Measurements from ENCODE around the gene MYO5A.
"Not testable (repeated sequence)": the region's sequence is repeated elsewhere in the genome, so short reads cannot be mapped to it uniquely, and the experiment has no call there.

The MYO5A gene

DNA sequence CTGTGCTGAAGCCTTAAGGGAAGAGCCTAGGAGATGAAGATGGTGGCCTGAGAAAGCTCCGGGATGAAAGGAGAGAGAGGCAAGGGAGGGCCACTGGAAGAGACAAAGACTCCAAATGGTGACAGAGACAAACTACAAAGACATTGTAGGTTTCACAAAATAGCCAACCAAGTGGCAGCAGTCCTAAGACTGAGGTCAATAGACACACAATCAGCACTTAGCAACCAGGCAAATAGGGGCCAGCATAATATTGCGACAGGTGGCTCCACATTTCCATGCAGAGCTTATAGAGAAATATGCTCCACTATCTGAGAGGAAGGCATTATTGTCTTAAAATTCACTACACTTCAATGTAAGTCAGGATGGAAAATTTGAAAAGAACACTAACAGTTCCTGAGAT lies 211.0 kb downstream of the MYO5A start:
- no peak for DNase-seq

DNA sequence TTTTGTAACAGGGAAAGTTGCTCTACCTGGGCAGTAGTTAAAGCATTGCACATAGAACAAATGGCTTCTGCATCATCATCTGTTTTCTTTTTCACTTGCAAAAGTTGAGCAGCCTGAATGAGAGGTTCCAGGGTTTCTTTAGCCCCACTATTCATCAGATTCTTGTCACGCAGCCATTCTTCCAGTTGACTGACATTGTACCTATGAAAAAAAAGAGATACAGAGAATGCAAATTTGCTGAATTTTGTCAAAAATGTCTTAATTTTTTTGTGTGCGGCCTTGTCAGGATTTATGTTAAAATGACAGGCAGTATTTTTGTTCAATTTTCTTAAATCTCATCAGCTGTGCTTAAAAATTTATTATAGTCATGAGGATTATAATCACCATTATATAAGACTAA lies 211.7 kb downstream of the MYO5A start:
- DNase-seq = no peak

DNA sequence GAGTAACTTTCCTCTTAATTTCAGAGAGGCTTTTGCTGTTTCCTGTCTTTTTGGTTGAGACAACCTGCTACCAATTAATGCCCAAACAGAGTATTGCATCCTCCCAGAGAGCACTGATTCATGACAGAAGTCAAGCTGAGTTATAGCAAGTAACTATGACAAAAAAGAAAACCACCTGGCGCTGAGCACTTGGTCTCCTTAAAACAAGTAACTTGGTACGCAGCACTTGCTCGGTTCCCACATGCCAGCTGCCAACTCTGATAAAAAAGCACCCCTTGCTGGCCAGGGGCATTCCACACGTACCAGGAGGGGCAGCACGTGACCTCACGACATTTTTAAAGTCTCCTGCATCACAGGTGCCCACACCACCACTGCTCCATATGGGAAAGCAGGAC lies 219.5 kb downstream of the MYO5A start:
- no peak for DNase-seq

DNA sequence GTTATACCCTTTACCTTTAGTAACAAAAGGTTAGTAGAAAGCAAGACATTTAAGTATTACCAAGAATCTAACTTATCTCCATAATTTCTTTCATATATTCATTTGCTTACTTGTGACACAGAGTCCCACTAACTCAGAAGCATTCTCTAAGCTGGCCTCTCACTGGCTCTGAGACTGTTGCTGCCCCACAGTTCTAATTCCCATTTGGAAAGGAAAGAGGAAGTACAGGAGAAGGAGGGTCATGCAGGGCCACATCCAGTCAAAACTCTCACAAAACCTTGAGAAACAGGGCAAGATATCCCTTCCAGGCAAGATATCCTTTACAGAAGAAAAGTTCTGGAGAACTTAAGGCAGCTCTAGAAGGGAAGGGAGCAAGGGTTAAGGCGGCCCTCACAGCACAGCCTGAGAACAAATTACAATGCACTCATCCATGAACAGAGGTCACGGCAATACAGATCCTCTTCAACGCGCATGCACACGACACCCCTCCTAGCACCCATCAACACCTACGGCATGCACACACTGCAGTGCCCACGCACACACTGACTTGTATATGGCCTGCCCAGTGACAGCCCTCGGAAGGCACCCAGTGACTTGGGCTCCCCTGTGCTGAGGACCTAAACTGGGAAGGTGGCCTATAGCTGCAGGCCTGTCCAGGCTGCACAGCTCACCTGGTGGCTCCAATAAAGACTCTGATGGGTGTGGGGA lies 220.1 kb downstream of the MYO5A start:
- DNase-seq = no peak

DNA sequence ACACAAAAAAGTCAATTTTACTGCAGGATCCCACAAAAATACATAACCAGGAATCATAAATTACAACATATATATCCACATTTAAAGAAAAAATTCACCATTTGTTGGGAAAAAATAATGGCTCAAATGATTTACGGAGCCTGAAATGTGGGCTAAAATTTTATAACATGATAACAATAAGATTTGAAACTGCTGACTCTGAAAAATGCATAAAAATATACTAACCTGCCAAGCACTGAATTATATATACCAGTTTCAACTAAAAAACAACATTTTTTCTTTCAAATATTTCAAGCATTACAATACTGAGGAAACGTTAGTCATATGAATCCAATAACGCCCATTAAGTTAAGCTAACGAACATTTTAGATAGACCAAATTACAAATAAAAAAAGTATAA lies 220.8 kb downstream of the MYO5A start:
- DNase-seq = no peak

DNA sequence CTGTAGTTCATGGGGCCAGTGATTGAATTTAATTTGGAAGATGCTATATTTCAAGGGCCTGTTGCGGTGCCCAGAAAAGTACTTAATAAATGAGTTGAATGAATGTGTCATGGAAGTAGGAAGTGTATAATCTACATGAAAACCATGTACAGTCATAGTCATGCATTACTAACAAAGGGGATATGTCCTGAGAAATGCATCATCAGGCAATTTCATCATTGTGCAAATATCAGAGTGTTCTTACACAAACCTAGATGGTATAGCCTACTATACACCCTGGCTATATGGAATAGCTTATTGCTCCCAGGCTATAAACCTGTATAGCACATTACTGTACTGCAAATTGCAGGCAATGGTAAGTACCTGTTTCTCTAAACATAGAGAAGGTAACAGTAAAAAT lies 222.4 kb downstream of the MYO5A start:
- DNase-seq = no peak

DNA sequence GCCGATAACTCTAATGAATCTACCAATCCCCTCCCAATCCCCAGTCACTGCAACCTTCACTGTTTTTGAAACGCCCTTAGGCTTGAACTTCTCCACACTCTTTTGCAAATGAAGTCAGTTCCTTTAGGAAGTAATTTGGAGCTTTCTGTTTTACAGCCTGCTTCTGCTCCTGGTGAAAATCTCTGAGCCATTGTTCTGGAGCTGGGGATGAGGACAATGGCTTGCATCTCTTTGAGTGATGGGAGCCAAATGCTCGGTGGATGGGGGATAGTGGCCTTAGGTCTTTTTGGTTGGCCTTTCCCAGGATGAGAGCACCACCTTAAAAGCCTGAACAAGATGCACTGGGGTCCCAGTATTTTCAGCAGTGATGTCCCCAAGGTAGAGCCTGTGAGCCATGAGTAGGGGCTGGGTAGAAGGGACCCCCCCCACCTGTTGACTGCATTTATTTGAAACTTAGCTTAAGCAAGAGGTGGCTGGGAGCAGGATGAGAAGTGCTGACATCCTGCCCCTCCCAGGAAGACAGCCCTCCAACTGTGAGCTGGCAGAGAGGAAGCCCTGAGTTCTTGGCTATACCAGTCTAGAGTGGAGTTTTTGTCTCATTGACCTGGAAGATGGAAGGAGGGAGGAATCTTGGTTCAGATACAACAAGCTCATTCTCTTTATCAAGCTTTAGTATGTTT lies 225.4 kb downstream of the MYO5A start:
- DNase-seq = no peak

DNA sequence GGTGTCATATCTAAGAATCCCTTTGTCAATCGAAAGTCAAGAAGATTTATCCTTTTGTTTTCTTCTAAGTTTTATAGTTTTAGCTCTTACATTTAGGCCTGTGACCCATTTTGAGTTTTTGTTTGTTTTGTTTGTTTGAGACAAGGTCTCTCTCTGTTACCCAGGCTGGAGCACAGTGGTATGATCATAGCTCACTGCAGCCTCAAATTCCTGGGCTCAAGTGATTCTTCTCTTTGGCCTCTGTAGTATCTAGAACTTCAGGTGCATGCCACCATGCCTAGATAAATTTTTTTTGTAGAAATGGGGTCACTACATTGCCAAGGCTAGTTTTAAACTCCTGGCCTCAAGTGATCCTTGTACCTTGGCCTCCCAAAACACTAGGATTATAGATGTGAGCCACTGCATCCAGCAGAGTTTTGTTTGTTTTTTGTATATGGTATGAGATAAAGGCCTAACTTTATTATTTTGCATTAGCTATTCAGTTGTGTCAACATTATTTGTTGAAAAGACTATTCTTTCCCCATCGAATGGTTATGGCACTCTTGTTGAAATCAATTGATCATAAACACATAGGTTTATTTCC lies 227.3 kb downstream of the MYO5A start:
- DNase-seq = no peak

DNA sequence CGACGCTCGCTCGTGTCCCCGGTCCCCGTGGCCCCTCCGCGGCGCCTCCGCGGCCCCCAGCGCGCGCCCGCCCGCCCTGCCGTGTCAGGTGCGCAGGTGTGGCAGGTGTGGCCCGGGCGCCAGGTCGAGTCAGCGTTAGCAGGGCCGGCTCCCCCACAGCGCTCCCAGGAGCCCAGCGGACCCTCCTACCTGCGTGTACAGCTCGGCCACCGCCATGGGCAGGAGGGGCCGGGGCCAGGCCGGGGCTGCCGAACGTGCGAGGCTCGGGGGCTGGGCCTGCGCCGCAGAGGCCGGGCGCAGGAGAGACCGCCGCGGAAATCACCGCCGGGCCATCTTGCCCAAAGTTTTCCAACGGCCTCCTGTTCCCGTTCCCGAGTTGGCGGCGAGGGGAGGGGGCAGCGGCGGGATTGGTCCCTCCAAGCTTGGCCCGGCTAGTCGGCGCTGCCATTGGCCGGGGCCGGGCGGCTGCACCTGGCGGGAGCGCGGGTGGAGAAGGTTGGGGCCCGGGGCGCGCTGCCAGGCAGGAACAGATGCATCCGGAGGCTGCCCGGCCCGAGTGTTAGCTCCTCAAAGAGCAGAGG lies 233.2 kb downstream of the MYO5A start, which contains the start of gene MYO5C:
Gene MYO5C (minus strand): TSS at position 384 of the 581 bp plus-strand sequence. CDS start 168 bp downstream, at position 216.
- DNase-seq = no peak

DNA sequence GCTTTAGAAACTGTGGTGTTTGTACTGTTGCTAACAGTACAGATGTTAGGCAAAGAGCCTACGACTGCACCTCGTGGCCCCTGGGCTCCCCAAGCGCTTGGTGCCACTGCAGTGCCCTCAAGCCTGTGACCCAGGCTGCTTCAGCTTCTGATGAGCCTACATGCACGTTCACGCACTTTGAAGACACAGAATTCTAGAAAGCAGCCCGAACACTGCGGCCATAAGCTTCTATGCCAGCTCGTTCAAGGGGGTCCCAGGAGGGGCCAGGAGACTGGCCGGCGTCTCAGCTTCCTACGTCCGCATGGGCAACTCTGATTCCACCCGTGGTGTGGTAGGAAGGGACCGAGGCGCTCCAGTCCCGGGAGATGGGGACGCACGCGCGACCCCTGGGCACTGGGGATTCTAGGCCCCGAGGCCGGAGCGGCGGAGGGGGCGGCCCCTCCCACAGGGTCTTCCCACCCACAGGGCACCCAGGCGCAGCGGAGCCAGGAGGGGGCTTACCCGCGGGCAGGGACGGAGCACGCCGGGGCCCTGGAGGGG lies 233.7 kb downstream of the MYO5A start:
- no peak for DNase-seq

DNA sequence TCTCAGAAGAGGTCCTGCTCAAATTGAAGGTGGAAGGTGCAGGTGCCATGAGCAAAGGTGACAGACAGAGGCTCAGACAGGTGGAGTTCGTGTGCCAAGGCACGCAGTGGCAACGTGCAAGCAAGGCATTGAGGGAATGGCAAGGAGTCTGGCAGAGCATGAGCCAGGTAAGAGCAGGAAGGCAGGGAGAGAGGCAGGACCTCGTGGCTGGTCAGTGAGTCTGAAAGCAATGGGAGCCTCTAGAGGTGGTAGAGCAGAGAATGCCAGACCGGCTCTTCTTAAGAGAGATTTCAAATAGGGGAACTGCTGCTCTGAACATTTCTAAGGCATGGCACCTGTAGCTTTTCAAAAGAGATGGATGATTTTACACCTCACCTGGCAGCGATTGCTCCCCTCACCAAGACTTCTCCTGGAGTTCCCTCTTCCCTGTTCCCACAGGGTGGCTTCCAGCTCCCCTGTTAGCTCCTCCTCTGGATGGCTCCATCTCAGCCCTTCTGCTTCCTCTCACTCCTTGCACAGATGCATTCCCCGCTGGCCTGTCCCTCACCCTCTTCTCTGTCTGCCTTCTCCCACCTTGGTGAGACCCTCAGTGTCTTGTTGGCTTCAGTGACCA lies 235.8 kb downstream of the MYO5A start:
- DNase-seq = no peak

DNA sequence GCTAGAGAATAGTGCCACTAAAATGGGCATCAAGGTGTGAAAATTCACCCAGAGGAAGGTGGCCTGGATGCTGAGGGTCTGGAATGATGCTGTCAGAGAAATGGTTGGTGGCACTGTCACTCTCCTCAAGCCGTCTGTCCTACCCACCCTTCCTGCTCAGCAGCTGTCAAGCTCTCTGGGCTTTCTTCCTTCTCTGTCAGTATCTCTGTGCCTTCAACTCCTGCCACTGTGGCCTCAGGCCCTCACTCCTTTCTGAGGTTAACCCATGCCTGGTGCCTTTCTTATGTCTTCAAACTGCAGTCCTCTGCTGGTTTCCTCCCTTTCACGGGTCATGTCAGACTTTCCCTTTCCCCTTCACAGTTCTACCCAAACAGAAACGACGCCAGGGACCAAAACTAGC lies 237.5 kb downstream of the MYO5A start:
- no peak for DNase-seq

DNA sequence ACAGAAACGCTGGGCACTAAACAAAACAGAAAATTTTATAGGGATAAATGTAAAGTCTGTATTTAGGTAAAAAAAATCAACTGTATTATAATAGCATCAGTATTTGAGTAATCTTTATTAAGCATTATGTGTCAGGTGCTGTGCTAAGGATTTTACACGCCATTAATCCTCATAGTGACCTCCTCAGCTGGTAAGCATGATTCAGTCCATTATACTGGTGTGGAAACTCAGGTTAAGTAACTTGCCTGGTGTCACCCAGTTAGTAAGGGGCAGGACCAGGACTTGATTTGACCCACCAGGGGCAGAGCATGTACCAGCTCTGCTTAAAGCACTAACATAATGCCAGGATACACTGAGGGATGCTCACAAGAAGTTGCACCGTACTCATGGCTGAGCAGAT lies 237.9 kb downstream of the MYO5A start:
- no peak for DNase-seq

DNA sequence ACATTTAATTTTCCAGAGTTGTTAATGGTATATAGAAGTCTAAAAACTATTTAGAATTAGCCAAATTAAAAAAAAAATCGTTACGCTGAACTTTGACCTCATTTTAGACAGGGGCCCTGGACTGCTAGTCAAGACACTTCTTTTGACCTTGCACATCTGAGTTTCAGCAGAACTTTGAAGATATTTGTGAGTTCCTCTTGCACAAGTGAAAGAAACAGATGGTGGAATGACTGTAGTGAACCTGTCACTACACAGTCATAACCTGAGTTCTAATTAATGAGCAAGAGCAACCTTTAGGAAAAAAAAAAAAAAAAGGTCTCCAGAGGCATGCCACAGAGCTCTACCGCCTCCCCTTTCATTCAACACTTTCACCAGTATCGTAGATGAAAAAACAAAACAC lies 238.4 kb downstream of the MYO5A start:
- no peak for DNase-seq

DNA sequence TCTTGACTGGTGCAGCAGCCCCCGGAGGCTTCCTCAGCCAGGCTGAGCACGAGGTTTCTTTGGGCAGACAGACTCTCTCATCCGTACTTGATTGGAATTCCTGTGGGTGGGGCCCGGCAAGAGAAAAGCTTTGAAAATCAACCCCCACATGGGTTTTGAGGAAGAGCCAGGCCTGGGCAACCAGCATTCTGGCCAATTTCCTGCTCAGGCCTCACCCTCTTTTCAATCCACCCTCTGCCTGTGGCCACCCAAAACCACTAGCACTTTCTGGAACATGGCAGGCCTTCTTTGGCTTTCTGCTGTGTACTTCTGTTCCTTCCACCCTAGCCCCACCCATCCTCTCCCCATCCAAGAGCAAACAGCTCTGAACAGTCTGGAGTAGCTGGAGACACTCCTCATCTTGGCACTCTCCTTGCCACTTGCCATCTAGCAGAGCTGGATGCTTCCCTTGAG lies 239.0 kb downstream of the MYO5A start:
- DNase-seq = no peak

DNA sequence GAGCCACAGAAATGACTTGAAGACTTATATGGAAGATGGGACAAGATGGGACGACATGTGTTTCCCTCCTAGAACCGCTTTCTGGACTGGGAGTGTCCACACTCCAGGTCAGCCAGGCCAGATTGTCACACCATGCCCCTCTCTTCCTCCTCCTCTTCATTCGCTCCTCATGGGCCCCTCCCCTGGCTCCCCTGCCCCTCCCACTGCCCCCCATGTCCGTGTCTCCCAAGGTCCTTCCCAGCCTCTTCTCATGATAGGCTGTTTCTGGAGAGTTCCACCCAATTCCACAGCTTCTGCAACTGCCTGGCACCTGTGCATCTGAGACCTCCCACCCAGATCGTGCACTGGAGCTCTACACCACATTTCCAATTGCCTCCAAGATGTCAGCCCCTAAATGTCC lies 239.7 kb downstream of the MYO5A start:
- DNase-seq = no peak

DNA sequence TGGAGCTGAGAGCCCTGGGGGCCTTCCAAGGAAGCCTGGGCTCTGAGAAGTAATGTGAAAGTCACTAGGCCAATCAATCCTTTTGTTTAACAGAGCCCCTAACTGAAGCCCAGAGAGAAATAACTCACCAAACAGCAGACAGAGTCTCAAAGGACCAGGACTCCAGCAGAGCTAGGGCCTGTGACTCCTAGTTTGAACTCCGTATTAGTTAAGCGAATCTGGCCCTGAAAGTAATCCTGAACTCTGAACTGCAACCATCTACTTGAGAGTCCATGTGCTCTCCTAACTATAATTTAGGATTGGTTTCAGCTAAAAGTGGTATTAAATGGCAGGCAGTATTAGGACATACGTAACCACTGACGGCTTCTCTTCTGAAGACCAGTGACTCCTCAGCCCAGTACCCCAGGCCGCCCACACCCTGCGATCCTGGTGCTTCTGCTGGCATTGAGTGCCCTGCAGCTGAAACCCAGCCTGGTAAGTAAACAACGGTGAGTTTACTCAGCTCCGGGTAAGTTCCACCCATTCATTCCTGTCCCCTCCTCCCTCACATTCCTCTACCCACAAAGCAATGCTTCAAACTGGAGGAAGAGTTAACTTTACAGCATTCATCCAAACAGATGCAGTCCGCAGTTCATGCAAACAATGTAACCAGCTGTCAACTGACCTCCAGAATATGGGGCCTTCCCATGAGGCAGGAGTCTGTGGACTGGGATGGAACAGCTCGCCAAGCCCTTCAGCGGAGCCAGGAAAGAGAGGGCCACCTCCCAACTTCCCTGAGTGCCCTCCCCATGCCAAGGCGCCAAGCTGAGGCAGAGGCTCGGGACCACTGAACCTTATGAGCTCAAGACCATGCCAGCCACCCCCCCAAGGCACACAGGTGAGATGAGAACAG lies 240.4 kb downstream of the MYO5A start:
- no peak for DNase-seq

DNA sequence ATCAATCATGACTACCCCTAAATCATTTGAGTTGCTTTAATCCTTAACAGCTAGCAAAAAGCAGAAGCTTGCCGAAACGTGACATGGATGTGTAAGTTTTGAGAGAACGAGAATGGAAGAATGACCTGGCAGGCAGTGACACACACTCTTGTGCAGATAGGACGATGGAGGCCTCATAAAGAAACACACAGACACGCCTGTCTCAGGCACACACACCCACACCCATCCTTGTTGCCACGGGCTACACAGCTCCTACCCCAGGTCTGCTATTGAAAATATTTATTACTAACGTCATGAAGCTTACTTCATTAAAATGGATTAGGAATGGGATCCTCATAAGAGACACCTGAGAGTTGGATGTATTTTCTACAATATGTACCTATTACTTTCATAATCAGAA lies 241.6 kb downstream of the MYO5A start:
- no peak for DNase-seq

DNA sequence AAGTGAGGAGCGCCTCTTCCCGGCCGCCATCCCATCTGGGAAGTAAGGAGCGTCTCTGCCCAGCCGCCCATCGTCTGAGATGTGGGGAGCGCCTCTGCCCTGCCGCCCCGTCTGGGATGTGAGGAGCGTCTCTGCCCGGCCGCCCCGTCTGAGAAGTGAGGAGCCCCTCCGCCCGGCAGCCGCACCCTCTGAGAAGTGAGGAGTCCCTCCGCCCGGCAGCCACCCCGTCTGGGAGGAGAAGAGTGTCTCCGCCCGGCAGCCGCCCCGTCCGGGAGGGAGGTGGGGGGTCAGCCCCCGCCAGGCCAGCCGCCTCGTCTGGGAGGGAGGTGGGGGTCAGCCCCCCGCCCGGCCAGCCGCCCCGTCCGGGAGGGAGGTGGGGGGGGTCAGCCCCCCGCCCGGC lies 242.7 kb downstream of the MYO5A start:
- not testable (repeated sequence) for DNase-seq

DNA sequence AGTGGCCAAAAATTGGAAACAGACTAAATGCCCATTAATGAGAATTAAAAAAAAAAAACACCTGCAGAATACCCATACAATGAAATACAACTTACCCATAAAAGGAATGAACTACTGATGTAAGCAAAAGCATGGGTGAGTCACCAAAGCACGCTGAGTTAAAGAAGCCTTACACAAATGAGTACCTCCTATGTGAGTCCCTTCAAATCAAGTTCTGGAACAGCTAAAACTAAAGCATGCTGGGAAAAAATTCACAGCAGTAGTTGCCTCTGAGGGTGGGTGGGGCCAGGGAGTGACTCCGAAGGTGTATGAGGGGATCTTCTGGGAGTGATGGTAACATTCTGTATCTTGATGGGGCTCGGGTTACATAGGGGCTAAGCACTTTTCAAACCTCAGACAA lies 244.5 kb downstream of the MYO5A start:
- DNase-seq = no peak

DNA sequence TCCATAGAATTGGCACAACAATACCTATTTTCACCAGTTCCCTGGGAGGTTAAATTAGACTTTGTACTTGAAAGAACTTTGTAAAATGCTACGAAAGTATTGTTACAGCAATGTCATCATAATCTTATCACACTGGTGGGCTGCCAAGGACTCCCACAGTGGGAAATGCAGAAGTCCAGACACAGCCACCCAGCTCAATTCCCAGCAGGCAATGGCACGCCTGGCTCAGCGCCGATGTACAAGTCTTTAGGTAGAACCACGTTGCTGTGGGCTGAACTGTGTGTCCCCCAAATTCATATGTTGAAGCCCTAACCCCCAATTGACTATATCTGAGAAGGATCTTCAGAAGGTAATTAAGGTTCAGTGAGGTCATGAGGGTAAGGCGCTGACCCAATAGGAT lies 245.4 kb downstream of the MYO5A start:
- DNase-seq = no peak

DNA sequence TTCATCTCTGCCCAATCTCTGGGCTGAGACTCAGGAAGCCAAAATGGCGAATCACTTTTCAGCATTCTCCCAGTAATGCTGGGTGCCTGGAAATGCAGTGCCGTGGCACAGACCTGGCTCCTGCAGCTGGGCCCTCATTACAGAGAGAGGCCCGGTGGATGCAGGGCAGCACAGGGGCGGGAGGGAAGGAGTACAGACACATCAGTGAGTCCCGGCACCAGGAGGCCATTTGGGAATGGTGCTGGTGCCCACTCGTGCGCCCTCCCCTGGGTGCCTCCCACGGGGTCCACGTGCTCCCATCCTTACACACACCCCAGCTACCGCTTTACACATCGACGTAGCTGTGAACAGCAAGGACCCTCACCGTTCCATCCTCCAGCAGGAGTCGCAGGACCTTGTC lies 246.3 kb downstream of the MYO5A start:
- DNase-seq = no peak

All from stimulated activated CD4-positive, alpha-beta T cell treated with anti-CD3 and anti-CD28 coated beads, Interleukin-12 subunit alpha, Interleukin-12 subunit beta, amount 100 ng/mL, for 4 hours (primary cell).